H1 (cell line): ENCODE data around the gene DPEP2NB. TPM values are rescaled to one million over a fixed set of nuclear protein-coding genes. Genes with fewer than 3 reads are reported as not detected.
A peak's percentile ranks its signal among the peaks of the same experiment; 100 is the strongest.

Experiments used
- CTCF ChIA-PET: fragments of 300-600 bp; sonication (Branson Sonifier 250); formaldehyde crosslinking; loops from one replicate; lab custom pipeline; 2021; ENCODE audit not compliant: partially characterized antibody; lab: Charles Lee
- POLR2A ChIA-PET: fragments of 300-600 bp; sonication (Branson Sonifier 250); formaldehyde crosslinking; loops from one replicate; lab custom pipeline; 2021; ENCODE audit warnings: inconsistent platforms; ENCODE audit not compliant: partially characterized antibody; lab: Charles Lee
- DNase-seq, 2 experiments: peaks; one replicate each; pipeline versions ENCODE4 v3.0.0 to v3.0.0-alpha.2; 2010 to 2022; ENCODE audit warnings: low spot score in 2 of 2, low read depth in 1 of 2, mixed read lengths in 1 of 2
- FAIRE-seq: peaks from 2 replicates; lab custom pipeline; 2011; peaks lifted over from hg19 to GRCh38; lab: Jason Lieb, UNC
- H2AFZ ChIP-seq: 2 replicates; pipeline ENCODE4 v1.8.1; 2012; ENCODE audit warnings: low read length, inconsistent platforms
- H2AK5ac ChIP-seq: 2 replicates; pipeline ENCODE4 v1.6.1; 2013; ENCODE audit warnings: low read depth, low read length
- H2BK120ac ChIP-seq: replicated peaks from 2 replicates; pipeline ENCODE3; 2013; ENCODE audit warnings: low read depth, low read length, inconsistent platforms
- H2BK12ac ChIP-seq: 2 replicates; pipeline ENCODE4 v1.6.1; 2013; ENCODE audit warnings: low read depth, low read length
- H2BK15ac ChIP-seq: 2 replicates; pipeline ENCODE4 v1.6.1; 2013; ENCODE audit warnings: low read length
- H2BK20ac ChIP-seq: 2 replicates; pipeline ENCODE4 v1.6.1; 2013; ENCODE audit warnings: low read length
- H2BK5ac ChIP-seq: 2 replicates; pipeline ENCODE4 v1.6.1; 2013; ENCODE audit warnings: low read depth, low read length
- H3K14ac ChIP-seq: 2 replicates; pipeline ENCODE4 v1.6.1; 2013; ENCODE audit warnings: inconsistent platforms; ENCODE audit not compliant: insufficient read length
- H3K18ac ChIP-seq: 2 replicates; pipeline ENCODE4 v1.6.1; 2013; ENCODE audit warnings: low read length; ENCODE audit errors: extremely low read depth
- H3K23ac ChIP-seq: 2 replicates; pipeline ENCODE4 v1.6.1; 2013; ENCODE audit warnings: inconsistent platforms; ENCODE audit not compliant: insufficient read length
- H3K23me2 ChIP-seq: 2 replicates; pipeline ENCODE4 v1.6.1; 2013; ENCODE audit warnings: low read depth, low read length
- H3K27ac ChIP-seq: 2 replicates; pipeline ENCODE4 v1.6.1; 2011; ENCODE audit warnings: low read depth, low read length, inconsistent platforms
- H3K27me3 ChIP-seq, 4 experiments: replicated peaks in 1 of 4; 1 replicate in 1 of 4; 2 replicates in 3 of 4; pipeline versions ENCODE4 v1.6.1 to v1.8.1; 2011 to 2013; ENCODE audit warnings: low read length in 3 of 4, mild to moderate bottlenecking in 3 of 4, inconsistent platforms in 2 of 4, mixed read lengths in 2 of 4, moderate library complexity in 1 of 4; ENCODE audit not compliant: control insufficient read depth in 3 of 4, insufficient read depth in 3 of 4; ENCODE audit errors: extremely low read depth in 1 of 4
- H3K36me3 ChIP-seq, 4 experiments: 2 replicates each; pipeline versions ENCODE4 v1.6.1 to v1.8.1; 2011 to 2013; ENCODE audit warnings: mild to moderate bottlenecking in 4 of 4, low read length in 3 of 4, moderate library complexity in 2 of 4, control low read depth in 1 of 4, inconsistent platforms in 1 of 4; ENCODE audit not compliant: insufficient read depth in 4 of 4, control insufficient read depth in 2 of 4
- H3K4ac ChIP-seq: replicated peaks from 2 replicates; pipeline ENCODE3; 2013; ENCODE audit warnings: low read length, low read depth, mixed read lengths, inconsistent platforms; ENCODE audit not compliant: insufficient read length
- H3K4me1 ChIP-seq, 4 experiments: replicated peaks in 1 of 4; 1 replicate in 1 of 4; 2 replicates in 3 of 4; pipeline versions ENCODE4 v1.6.1 to v1.8.1; 2011 to 2013; ENCODE audit warnings: low read length in 3 of 4, inconsistent platforms in 2 of 4, mixed read lengths in 1 of 4; ENCODE audit not compliant: insufficient read depth in 4 of 4, control insufficient read depth in 3 of 4
- H3K4me2 ChIP-seq, 2 experiments: 2 replicates each; pipeline versions ENCODE4 v1.6.1 to v1.8.1; 2011 to 2013; ENCODE audit warnings: low read depth in 2 of 2, low read length in 2 of 2, control low read depth in 1 of 2, inconsistent platforms in 1 of 2, mild to moderate bottlenecking in 1 of 2; ENCODE audit not compliant: insufficient read depth in 1 of 2
- H3K4me3 ChIP-seq, 4 experiments: fragments of 200-600, 300-600 bp in 1 of 4; sonication (generic), shearing (Covaris generic), sonication (Bioruptor Twin) in 1 of 4; 2 replicates each; pipeline versions ENCODE4 v1.5.1 to v1.8.1; 2011 to 2016; ENCODE audit warnings: low read length in 4 of 4, low read depth in 3 of 4, control low read depth in 2 of 4, inconsistent platforms in 2 of 4, mild to moderate bottlenecking in 2 of 4, mixed read lengths in 1 of 4, moderate library complexity in 1 of 4; ENCODE audit not compliant: insufficient read depth in 2 of 4; ENCODE audit errors: extremely low read depth in 1 of 4
- H3K56ac ChIP-seq: replicated peaks from 2 replicates; pipeline ENCODE3; 2013; ENCODE audit warnings: low read depth, mild to moderate bottlenecking, mixed read lengths, low read length, inconsistent platforms; ENCODE audit not compliant: insufficient read length
- H3K79me1 ChIP-seq: 2 replicates; pipeline ENCODE4 v1.6.1; 2013; ENCODE audit warnings: low read depth, low read length, control low read depth
- H3K79me2 ChIP-seq, 2 experiments: 2 replicates each; pipeline versions ENCODE4 v1.6.1 to v1.8.1; 2012 to 2013; ENCODE audit warnings: low read length in 2 of 2, mild to moderate bottlenecking in 2 of 2, inconsistent platforms in 1 of 2; ENCODE audit not compliant: insufficient read depth in 2 of 2, control insufficient read depth in 1 of 2
- H3K9ac ChIP-seq, 4 experiments: replicated peaks in 1 of 4; 1 replicate in 1 of 4; 2 replicates in 3 of 4; pipeline versions ENCODE4 v1.6.1 to v1.8.1; 2011 to 2013; ENCODE audit warnings: low read depth in 3 of 4, low read length in 3 of 4, control low read depth in 2 of 4, mild to moderate bottlenecking in 2 of 4, moderate library complexity in 2 of 4, inconsistent platforms in 1 of 4; ENCODE audit errors: extremely low read depth in 1 of 4
- H3K9me3 ChIP-seq, 2 experiments: 2 replicates each; pipeline versions ENCODE4 v1.6.1 to v1.8.1; 2012 to 2013; ENCODE audit warnings: mild to moderate bottlenecking in 2 of 2, moderate library complexity in 2 of 2, control low read depth in 1 of 2, inconsistent platforms in 1 of 2, low read depth in 1 of 2, low read length in 1 of 2, mixed read lengths in 1 of 2; ENCODE audit not compliant: insufficient read depth in 2 of 2
- H4K20me1 ChIP-seq, 2 experiments: replicated peaks in 1 of 2; 2 replicates each; pipeline versions ENCODE3 to v1.8.1; 2011 to 2013; ENCODE audit warnings: inconsistent platforms in 2 of 2, low read length in 2 of 2, mild to moderate bottlenecking in 1 of 2; ENCODE audit not compliant: insufficient read depth in 2 of 2, control insufficient read depth in 1 of 2
- H4K5ac ChIP-seq: 2 replicates; pipeline ENCODE4 v1.6.1; 2013; ENCODE audit warnings: low read length, low read depth, mixed read lengths, inconsistent platforms; ENCODE audit not compliant: insufficient read length
- H4K8ac ChIP-seq: 2 replicates; pipeline ENCODE4 v1.8.0; 2013; ENCODE audit warnings: mild to moderate bottlenecking, moderate library complexity, low read length, inconsistent platforms; ENCODE audit not compliant: insufficient read depth; ENCODE audit errors: extremely low read depth
- H4K91ac ChIP-seq: replicated peaks from 2 replicates; pipeline ENCODE3; 2013; ENCODE audit warnings: low read length, mixed read lengths, inconsistent platforms; ENCODE audit not compliant: insufficient read length
- PHF8 ChIP-seq: fragments of 200-600 bp; sonication (generic); conservative IDR thresholded peaks from 2 replicates; pipeline ENCODE4 v1.7.1; 2012; ENCODE audit warnings: low read depth, mild to moderate bottlenecking, inconsistent platforms, low read length, moderate library complexity
- SIX5 ChIP-seq: IDR thresholded peaks from 2 replicates; pipeline ENCODE4 v1.6.1; 2011; ENCODE audit warnings: mild to moderate bottlenecking, low read depth, low read length
- TAF1 ChIP-seq: IDR thresholded peaks from 2 replicates; pipeline ENCODE4 v1.6.1; 2011; ENCODE audit warnings: mild to moderate bottlenecking, low read depth, low read length
- TEAD4 ChIP-seq: IDR thresholded peaks from 2 replicates; pipeline ENCODE4 v1.6.1; 2012; ENCODE audit warnings: low read depth, low read length, inconsistent platforms, mixed read lengths
- WGBS, 2 experiments: shearing (Covaris generic) in 1 of 2; methylation state at CpG; one replicate each; pipeline versions ENCODE4 v1.1.6 to v1.1.7; 2013 to 2015; ENCODE audit warnings: low lambda C conversion rate in 2 of 2, mixed read lengths in 2 of 2, inconsistent platforms in 1 of 2, low coverage in 1 of 2, missing lambda C conversion rate in 1 of 2; ENCODE audit not compliant: insufficient replicate concordance in 2 of 2, insufficient coverage in 1 of 2, insufficient read length in 1 of 2; ENCODE audit errors: extremely low coverage in 1 of 2, missing lambda C conversion rate in 1 of 2; 5-methylcytosine and 5-hydroxymethylcytosine counted together
- polyA plus RNA-seq, 7 experiments: library from polyadenylated mRNA; depleted of rRNA in 3 of 7; stranded (reverse) in 5 of 7; unstranded in 2 of 7; fragments of >200 nt in 5 of 7; fragments of 200-250 nt in 2 of 7; gene quantifications; 1 replicate in 5 of 7; 2 replicates in 1 of 7; 4 replicates in 1 of 7; pipeline versions ENCODE4 v1.2.1 to v1.2.3, GENCODE V29; 2011 to 2013; ENCODE audit warnings: missing spikeins in 2 of 7, mixed read lengths in 2 of 7
- total RNA-seq: library from RNA; stranded (reverse); fragmentation: NEBNext Ultra II Directional; extraction: Animal tissue kit (Norgen Biotek cat#: 25700); gene quantifications from 2 replicates; pipeline ENCODE4 v1.2.1, GENCODE V29; 2021

Gene DPEP2NB
- total and polyA plus RNA-seq, 2 of the 8 experiments (the other 6 are each of a cell fraction or from before 2014, with no cell fraction given): not detected

DNA sequence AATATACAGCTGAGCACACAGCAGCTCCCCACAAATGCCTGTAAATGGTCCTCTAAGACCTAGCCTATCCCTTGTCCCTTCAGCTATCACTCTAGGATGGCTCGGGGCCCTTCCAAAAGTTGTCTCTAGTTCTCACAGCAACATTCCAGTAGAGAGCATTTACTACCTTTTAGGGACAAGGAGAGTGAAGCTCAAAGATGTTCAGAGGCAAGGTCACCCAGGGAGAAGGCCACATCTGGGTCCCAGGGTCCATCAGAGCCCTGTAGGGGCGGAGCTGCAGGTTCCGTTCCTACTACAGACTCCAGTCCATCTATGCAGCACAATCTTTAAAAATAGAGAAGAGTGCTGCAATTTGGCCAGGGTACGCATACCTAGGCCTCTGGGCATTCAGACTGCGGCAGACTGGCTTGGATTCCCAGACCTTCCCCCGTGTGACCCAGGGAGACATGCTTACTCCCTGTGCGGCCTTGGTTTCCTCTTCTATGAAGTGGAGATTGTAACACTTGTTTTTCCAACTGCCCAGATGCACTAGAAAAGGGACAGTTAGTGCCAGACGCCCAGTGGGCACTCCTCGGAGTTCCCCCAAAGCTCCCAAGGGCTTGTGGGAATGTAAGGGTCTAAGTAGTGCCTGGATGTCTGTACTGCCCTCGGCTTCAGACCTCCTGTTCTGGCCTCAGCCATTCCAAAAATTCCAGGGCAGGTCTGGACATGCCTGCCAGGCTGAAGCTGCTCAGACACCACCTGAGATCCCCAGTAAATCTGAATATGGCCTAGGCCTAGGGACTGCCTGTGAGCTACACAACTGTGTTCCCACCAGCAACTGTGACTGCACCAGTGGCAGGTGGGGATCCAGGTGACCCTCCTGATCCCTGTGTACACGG is 49.8 kb downstream of the DPEP2NB start:
- H3K36me3 ChIP-seq: peaks cover 4 to 14% (median 11%) of the 10 kb centered on the region in 4 experiments; a peak in 5 of 8 replicates
- H2BK5ac ChIP-seq: peak overlapping the region; percentile 90; the same call in 1 of the 2 replicates
- H3K4me3 ChIP-seq: peak overlapping the region in 1 of 4 experiments; percentile 67; a peak in 3 of 8 replicates
- POLR2A ChIA-PET: interaction anchor here (1.1 to 3.9 kb wide), 10 partner anchors 12 to 271 kb away, joined by 3 to 26 read pairs (median 6); partner anchors contain the start of genes DDX28, DUS2, LCAT and PSMB10
- H4K20me1 ChIP-seq: peaks cover 0 to 25% of the 10 kb centered on the region in 2 experiments
- H2AFZ ChIP-seq: no peak overlapping the region
- peaks cover 0 to 4% of the 10 kb centered on the region in 2 experiments; a peak in 2 of 4 replicates for H3K79me2 ChIP-seq
- H2BK12ac ChIP-seq: peak overlapping the region; percentile 85
- peak overlapping the region; percentile 8 for H3K4ac ChIP-seq
- 0 out of 2 replicates have a peak, but pooled peaks have one; percentile 4 for TF ChIP-seq TAF1
- no peak for TF ChIP-seq PHF8
- TF ChIP-seq TEAD4: 0 out of 2 replicates have a peak, but pooled peaks have one; percentile 44
- no peak for TF ChIP-seq SIX5
- H2AK5ac ChIP-seq: peak overlapping the region; percentile 10; the same call in 1 of the 2 replicates
- H2BK120ac ChIP-seq: peak overlapping the region; percentile 14
- DNase-seq (no peak), FAIRE-seq (no peak)
- H3K9me3 ChIP-seq: no peaks in the 10 kb centered on the region
- H3K23me2 ChIP-seq: peaks cover 7% of the 10 kb centered on the region; the same call in 1 of the 2 replicates
- H2BK20ac ChIP-seq: peak overlapping the region; percentile 15; the same call in 1 of the 2 replicates
- CTCF ChIA-PET: interaction anchor here (0.8 to 10.9 kb wide), 8 partner anchors 15 to 419 kb away, joined by 3 to 90 read pairs (median 4); partner anchors contain the start of genes DPEP3 and LCAT
- H2BK15ac ChIP-seq: peak overlapping the region; percentile 90; the same call in 1 of the 2 replicates
- H4K8ac ChIP-seq: peak overlapping the region; percentile 6; the same call in 1 of the 2 replicates
- H3K14ac ChIP-seq: peak overlapping the region; percentile 37
- H3K9ac ChIP-seq: peak overlapping the region in 3 of 4 experiments; percentile 12 to 41 (median 14); a peak in 5 of 7 replicates
- H3K23ac ChIP-seq: no peak overlapping the region
- no peak overlapping the region for H3K56ac ChIP-seq
- H3K18ac ChIP-seq: peak overlapping the region; percentile 75; the same call in 1 of the 2 replicates
- H3K27ac ChIP-seq: peak overlapping the region; percentile 45; the same call in 1 of the 2 replicates
- H3K4me2 ChIP-seq: peak overlapping the region; percentile 75 to 77
- H4K91ac ChIP-seq: peak overlapping the region; percentile 83
- peaks cover 6 to 25% (median 19%) of the 10 kb centered on the region in 4 experiments for H3K4me1 ChIP-seq
- H3K79me1 ChIP-seq: peaks cover 20% of the 10 kb centered on the region; the same call in 1 of the 2 replicates
- H4K5ac ChIP-seq: peak overlapping the region; percentile 33
- no peaks in the 10 kb centered on the region for H3K27me3 ChIP-seq
- WGBS, 2 experiments: 88% methylated on average over 10 of the region's 11 CpGs; no CpG with 5 or more reads in 1 of the 2 experiments
